Measurements from ENCODE around the gene KIAA0319L.

DNA sequence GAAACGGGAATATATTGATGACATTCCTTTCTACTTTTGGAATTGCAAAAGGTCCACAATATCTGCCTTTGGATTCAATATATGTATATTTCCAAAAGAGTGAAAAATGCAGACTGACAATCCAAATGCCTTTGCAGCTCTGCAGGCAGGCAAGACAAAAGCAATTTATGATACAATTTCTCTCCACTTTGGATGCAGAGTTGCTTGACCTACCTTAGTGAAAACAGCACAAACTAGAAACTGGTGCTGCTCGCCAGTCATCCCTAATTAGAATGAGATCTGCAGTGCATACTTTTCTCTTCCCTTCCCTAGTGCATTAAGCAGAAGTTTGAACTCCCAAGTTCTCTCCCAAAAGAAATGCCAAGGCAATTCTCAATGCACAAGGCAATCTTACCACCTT lies 56.8 kb downstream of the KIAA0319L start:
- TF ChIP-seq, protein P1, sequence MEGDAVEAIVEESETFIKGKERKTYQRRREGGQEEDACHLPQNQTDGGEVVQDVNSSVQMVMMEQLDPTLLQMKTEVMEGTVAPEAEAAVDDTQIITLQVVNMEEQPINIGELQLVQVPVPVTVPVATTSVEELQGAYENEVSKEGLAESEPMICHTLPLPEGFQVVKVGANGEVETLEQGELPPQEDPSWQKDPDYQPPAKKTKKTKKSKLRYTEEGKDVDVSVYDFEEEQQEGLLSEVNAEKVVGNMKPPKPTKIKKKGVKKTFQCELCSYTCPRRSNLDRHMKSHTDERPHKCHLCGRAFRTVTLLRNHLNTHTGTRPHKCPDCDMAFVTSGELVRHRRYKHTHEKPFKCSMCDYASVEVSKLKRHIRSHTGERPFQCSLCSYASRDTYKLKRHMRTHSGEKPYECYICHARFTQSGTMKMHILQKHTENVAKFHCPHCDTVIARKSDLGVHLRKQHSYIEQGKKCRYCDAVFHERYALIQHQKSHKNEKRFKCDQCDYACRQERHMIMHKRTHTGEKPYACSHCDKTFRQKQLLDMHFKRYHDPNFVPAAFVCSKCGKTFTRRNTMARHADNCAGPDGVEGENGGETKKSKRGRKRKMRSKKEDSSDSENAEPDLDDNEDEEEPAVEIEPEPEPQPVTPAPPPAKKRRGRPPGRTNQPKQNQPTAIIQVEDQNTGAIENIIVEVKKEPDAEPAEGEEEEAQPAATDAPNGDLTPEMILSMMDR (conservative IDR thresholded peaks at IDR 0.05; ENCODE audit: low read depth, low read length): no peak
- no peak for TF ChIP-seq EZH2phosphoT487 (IDR thresholded peaks at IDR 0.05; ENCODE audit: borderline replicate concordance, low read length)
- TF ChIP-seq EZH2 (IDR thresholded peaks at IDR 0.05; ENCODE audit: low read length, unreplicated experiment): no peak

All from PC-3 (cell line).